Keratinocyte (primary cell): ENCODE results near the gene U2AF1L4. TPM values are rescaled to one million over a fixed set of nuclear protein-coding genes. Genes with fewer than 3 reads are reported as not detected.
A peak's percentile ranks its signal among the peaks of the same experiment; 100 is the strongest.

ENCODE experiments used
- DNase-seq: peaks from one replicate; pipeline ENCODE4 v3.0.0-alpha.2; 2011; ENCODE audit warnings: low read depth, missing footprints, low spot score
- FAIRE-seq: peaks from 2 replicates; lab custom pipeline; 2011; peaks lifted over from hg19 to GRCh38; lab: Jason Lieb, UNC
- H2AFZ ChIP-seq: 2 replicates; pipeline ENCODE4 v1.6.0; 2012; ENCODE audit warnings: low read length, control low read depth, inconsistent platforms; ENCODE audit not compliant: control insufficient read depth
- H3K27ac ChIP-seq: 2 replicates; pipeline ENCODE4 v1.5.1; 2011; ENCODE audit warnings: low read length; ENCODE audit not compliant: control insufficient read depth, insufficient read depth
- H3K27me3 ChIP-seq: 3 replicates; pipeline ENCODE4 v1.6.0; 2011; ENCODE audit warnings: low read length; ENCODE audit not compliant: control insufficient read depth, insufficient read depth; ENCODE audit errors: extremely low read depth
- H3K36me3 ChIP-seq, 2 experiments: 2 replicates in 1 of 2; 3 replicates in 1 of 2; pipeline ENCODE4 v1.5.1; 2011; ENCODE audit warnings: low read length in 2 of 2, mild to moderate bottlenecking in 1 of 2; ENCODE audit not compliant: control insufficient read depth in 2 of 2, insufficient read depth in 2 of 2; ENCODE audit errors: extremely low read depth in 1 of 2
- H3K4me1 ChIP-seq: 3 replicates; pipeline ENCODE4 v1.5.1; 2011; ENCODE audit warnings: low read length; ENCODE audit not compliant: control insufficient read depth, insufficient read depth; ENCODE audit errors: extremely low read depth
- H3K4me2 ChIP-seq: 3 replicates; pipeline ENCODE4 v1.6.0; 2011; ENCODE audit warnings: low read depth, low read length; ENCODE audit not compliant: control insufficient read depth, insufficient read depth; ENCODE audit errors: extremely low read depth
- H3K4me3 ChIP-seq, 3 experiments: fragments of 200-600 bp in 1 of 3; sonication (generic) in 1 of 3; 2 replicates in 2 of 3; 3 replicates in 1 of 3; pipeline ENCODE4 v1.5.1; 2011 to 2016; ENCODE audit warnings: low read length in 3 of 3, mild to moderate bottlenecking in 3 of 3, control low read depth in 2 of 3, inconsistent platforms in 1 of 3, low read depth in 1 of 3, mixed read lengths in 1 of 3, mixed run types in 1 of 3, moderate library complexity in 1 of 3; ENCODE audit not compliant: control insufficient read depth in 2 of 3, insufficient read depth in 2 of 3; ENCODE audit errors: extremely low read depth in 1 of 3
- H3K79me2 ChIP-seq: 2 replicates; pipeline ENCODE4 v1.6.0; 2012; ENCODE audit warnings: low read length; ENCODE audit not compliant: control insufficient read depth, insufficient read depth
- H3K9ac ChIP-seq: 3 replicates; pipeline ENCODE4 v1.6.0; 2011; ENCODE audit warnings: low read length; ENCODE audit not compliant: control insufficient read depth, insufficient read depth; ENCODE audit errors: extremely low read depth
- H3K9me1 ChIP-seq: 3 replicates; pipeline ENCODE4 v1.6.0; 2011; ENCODE audit warnings: low read length; ENCODE audit not compliant: control insufficient read depth, insufficient read depth; ENCODE audit errors: extremely low read depth
- H3K9me3 ChIP-seq: 2 replicates; pipeline ENCODE4 v1.5.1; 2012; ENCODE audit warnings: low read depth, low read length; ENCODE audit not compliant: control insufficient read depth
- H4K20me1 ChIP-seq: 3 replicates; pipeline ENCODE4 v1.6.0; 2011; ENCODE audit warnings: low read length; ENCODE audit not compliant: control insufficient read depth, insufficient read depth; ENCODE audit errors: extremely low read depth
- EZH2 ChIP-seq: IDR thresholded peaks from one replicate; pipeline ENCODE4 v1.6.1; 2012; ENCODE audit warnings: inconsistent platforms, mild to moderate bottlenecking, low read length, moderate library complexity
- dilution Hi-C: fragments of 300-500 bp; cut with MboI; formaldehyde crosslinking; loops from one replicate; pipeline ENCODE4 v1.7.0; 2020; ENCODE audit warnings: low sequenced_read_pairs; ENCODE audit not compliant: extremely low pct_ligation_motif_present
- polyA plus RNA-seq, 5 experiments: library from polyadenylated mRNA; depleted of rRNA in 3 of 5; stranded (reverse) in 3 of 5; stranded (forward) in 1 of 5; unstranded in 1 of 5; fragments of >200 nt; gene quantifications; 1 replicate in 1 of 5; 2 replicates in 3 of 5; 3 replicates in 1 of 5; pipeline versions ENCODE4 v1.2.1 to v1.2.3, GENCODE V29; 2011 to 2012; ENCODE audit warnings: missing spikeins in 2 of 5, low read depth in 1 of 5, low replicate concordance in 1 of 5
- TF ChIP-seq, protein P1 (sequence below), 3 experiments: IDR thresholded peaks in 1 of 3; conservative IDR thresholded peaks in 1 of 3; optimal IDR thresholded peaks in 1 of 3; 2 replicates in 2 of 3; 3 replicates in 1 of 3; pipeline versions ENCODE3 to v1.5.1; 2011; ENCODE audit warnings: low read length in 3 of 3, mild to moderate bottlenecking in 3 of 3, moderate library complexity in 2 of 3, control low read depth in 1 of 3, inconsistent platforms in 1 of 3; ENCODE audit not compliant: insufficient read depth in 2 of 3; ENCODE audit errors: extremely low read depth in 1 of 3

The U2AF1L4 gene
- polyA plus RNA-seq, 1 donor (not counting 4 experiments of a cell fraction or from before 2014, with no cell fraction given): 8.9 TPM

DNA sequence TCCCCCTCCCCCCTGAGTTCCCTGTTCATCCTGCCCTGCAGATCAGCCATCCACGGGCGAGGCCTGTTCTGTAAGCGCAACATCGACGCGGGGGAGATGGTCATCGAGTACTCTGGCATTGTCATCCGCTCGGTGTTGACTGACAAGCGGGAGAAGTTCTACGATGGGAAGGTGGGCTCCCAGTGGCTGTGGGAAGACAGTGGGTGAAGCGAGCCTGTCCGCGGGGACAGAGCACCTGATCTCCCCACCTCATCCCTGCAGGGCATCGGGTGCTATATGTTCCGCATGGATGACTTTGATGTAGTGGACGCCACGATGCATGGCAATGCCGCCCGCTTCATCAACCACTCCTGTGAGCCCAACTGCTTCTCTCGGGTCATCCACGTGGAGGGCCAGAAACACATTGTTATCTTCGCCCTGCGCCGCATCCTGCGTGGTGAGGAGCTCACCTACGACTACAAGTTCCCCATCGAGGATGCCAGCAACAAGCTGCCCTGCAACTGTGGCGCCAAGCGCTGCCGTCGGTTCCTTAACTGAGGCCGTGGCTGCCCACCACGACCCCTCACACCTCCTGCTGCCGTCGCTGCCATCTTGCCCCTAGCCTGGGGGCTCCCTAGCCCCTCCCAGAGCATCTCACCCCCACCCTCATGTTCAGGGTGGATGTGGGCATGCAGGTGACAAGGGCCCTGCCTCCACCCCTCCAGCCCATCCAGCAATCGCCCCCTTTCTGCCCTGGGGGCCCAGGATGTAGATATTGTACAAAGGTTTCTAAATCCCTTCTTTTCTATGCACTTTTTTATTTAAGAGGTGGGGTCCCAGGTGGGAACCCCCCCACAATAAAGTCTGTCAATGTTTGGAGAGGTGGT is 7.0 kb downstream of the U2AF1L4 start:
- H3K79me2 ChIP-seq: no peaks in the 10 kb centered on the region
- no peaks in the 10 kb centered on the region for H3K9me1 ChIP-seq
- FAIRE-seq: no peak
- dilution Hi-C loops: no loop called here
- no peak overlapping the region for H3K4me3 ChIP-seq
- H3K9me3 ChIP-seq: no peaks in the 10 kb centered on the region
- peaks cover 8% of the 10 kb centered on the region for H3K4me1 ChIP-seq
- no peak for TF ChIP-seq EZH2
- TF ChIP-seq, protein P1, sequence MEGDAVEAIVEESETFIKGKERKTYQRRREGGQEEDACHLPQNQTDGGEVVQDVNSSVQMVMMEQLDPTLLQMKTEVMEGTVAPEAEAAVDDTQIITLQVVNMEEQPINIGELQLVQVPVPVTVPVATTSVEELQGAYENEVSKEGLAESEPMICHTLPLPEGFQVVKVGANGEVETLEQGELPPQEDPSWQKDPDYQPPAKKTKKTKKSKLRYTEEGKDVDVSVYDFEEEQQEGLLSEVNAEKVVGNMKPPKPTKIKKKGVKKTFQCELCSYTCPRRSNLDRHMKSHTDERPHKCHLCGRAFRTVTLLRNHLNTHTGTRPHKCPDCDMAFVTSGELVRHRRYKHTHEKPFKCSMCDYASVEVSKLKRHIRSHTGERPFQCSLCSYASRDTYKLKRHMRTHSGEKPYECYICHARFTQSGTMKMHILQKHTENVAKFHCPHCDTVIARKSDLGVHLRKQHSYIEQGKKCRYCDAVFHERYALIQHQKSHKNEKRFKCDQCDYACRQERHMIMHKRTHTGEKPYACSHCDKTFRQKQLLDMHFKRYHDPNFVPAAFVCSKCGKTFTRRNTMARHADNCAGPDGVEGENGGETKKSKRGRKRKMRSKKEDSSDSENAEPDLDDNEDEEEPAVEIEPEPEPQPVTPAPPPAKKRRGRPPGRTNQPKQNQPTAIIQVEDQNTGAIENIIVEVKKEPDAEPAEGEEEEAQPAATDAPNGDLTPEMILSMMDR (optimal IDR thresholded peaks at IDR 0.05 in 1 of 3, IDR thresholded peaks at IDR 0.05 in 1 of 3, conservative IDR thresholded peaks at IDR 0.05 in 1 of 3; ENCODE audit: extremely low read depth in 1 of 3, insufficient read depth in 2 of 3, low read length in 3 of 3): no peak
- H3K27me3 ChIP-seq: no peaks in the 10 kb centered on the region
- peaks cover 41 to 47% of the 10 kb centered on the region in 2 experiments for H3K36me3 ChIP-seq
- DNase-seq: no peak
- H3K4me2 ChIP-seq: no peak overlapping the region
- peaks cover 6% of the 10 kb centered on the region for H4K20me1 ChIP-seq
- H3K27ac ChIP-seq: no peak overlapping the region
- no peak overlapping the region for H2AFZ ChIP-seq
- no peak overlapping the region for H3K9ac ChIP-seq

DNA sequence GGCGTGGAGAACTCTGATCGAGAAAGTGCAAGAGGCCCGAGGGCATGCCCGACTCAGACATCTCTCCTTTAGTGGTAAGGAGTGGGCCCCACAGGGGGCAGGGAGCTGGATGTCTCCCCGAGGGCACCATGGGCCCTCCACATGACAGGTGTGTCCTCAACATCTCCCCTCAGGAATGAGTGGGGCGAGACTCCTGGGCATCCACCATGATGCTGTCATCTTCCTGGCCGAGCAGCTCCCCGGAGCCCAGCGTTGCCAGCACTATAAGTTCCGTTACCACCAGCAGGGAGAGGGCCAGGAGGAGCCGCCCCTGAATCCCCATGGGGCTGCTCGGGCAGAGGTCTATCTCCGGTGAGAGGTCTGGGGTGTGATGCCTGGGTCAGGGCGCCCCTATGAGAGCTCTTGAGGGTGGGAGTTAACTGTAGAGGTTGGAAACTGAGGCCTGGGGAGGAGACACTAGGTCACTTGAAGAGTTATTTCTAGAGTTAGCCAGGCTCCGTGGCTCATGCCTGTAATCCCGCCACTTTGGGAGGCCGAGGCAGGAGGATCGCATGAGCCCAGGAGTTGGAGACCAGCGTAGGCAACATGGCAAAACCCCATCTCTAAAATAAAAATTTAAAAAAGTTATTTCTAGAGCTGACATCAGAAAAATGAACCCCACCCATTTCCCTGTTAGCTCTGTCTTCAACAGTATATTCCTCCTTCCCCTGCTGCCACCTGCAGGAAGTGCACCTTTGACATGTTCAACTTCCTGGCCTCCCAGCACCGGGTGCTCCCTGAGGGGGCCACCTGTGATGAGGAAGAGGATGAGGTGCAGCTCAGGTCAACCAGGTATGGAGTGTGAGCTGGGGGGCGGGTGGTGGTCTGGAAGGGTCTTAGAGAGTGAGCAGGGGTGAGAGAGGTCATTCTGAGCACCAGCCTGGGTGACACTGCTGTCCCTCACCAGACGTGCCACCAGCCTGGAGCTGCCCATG is 8.0 kb downstream of the U2AF1L4 start:
- peaks cover 8% of the 10 kb centered on the region for H3K4me1 ChIP-seq
- H3K79me2 ChIP-seq: no peaks in the 10 kb centered on the region
- H4K20me1 ChIP-seq: peaks cover 6% of the 10 kb centered on the region
- no peak overlapping the region for H3K4me3 ChIP-seq
- H3K9me1 ChIP-seq: no peaks in the 10 kb centered on the region
- no peak overlapping the region for H3K27ac ChIP-seq
- no peak overlapping the region for H2AFZ ChIP-seq
- H3K27me3 ChIP-seq: no peaks in the 10 kb centered on the region
- H3K36me3 ChIP-seq: peaks cover 41 to 53% of the 10 kb centered on the region in 2 experiments
- no peak overlapping the region for H3K9ac ChIP-seq
- H3K4me2 ChIP-seq: no peak overlapping the region
- DNase-seq (no peak), FAIRE-seq (no peak)
- TF ChIP-seq, protein P1 (optimal IDR thresholded peaks at IDR 0.05 in 1 of 3, IDR thresholded peaks at IDR 0.05 in 1 of 3, conservative IDR thresholded peaks at IDR 0.05 in 1 of 3; ENCODE audit: extremely low read depth in 1 of 3, insufficient read depth in 2 of 3, low read length in 3 of 3): peak; percentile 27 to 34 (median 33)
- TF ChIP-seq EZH2: no peak
- dilution Hi-C loops: no loop called here
- no peaks in the 10 kb centered on the region for H3K9me3 ChIP-seq
